ENCODE data around the gene ZNF678. TPM values are rescaled to one million over a fixed set of nuclear protein-coding genes. Genes with fewer than 3 reads are reported as not detected.

Gene ZNF678
- total and polyA plus RNA-seq, 2 of the 8 experiments (the other 6 are each of a cell fraction or from before 2014, with no cell fraction given): 6.9 to 28.3 TPM

- TF ChIP-seq JUN (IDR thresholded peaks at IDR 0.05; ENCODE audit: low read depth, low read length): no peak
- TF ChIP-seq BACH1 (IDR thresholded peaks at IDR 0.05; ENCODE audit: low read length): no peak
- TF ChIP-seq NANOG (IDR thresholded peaks at IDR 0.05; ENCODE audit: insufficient read depth, low read depth, low read length, poor library complexity, severe bottlenecking): no peak
- no peak for TF ChIP-seq TEAD4 (IDR thresholded peaks at IDR 0.05; ENCODE audit: low read depth, low read length)
Measured at GRCh38 chr1:227558732-227559262, 4.6 kb upstream of the ZNF678 start (continued).

Data from H1 (cell line).